GM12878 (cell line): Measurements from ENCODE around the gene HACD4. TPM values are rescaled to one million over a fixed set of nuclear protein-coding genes. Genes with fewer than 3 reads are reported as not detected.

Experiments used
- ATAC-seq: fragments of 200-7000 bp; cut with Tn5 transposase; 3 replicates; pipeline ENCODE4 v1.9.1; 2020; ENCODE audit warnings: mild to moderate bottlenecking, moderate library complexity
- BruUV-seq: library from RNA; stranded (reverse); fragments of 400-500 nt; replicated peaks from 2 replicates; lab custom pipeline; 2021; lab: Mats Ljungman, UMichigan
- CTCF ChIA-PET: fragments of 300-600 bp; sonication (Branson Sonifier 250); formaldehyde crosslinking; extraction: SDS; loops from one replicate; lab custom pipeline; 2021; ENCODE audit warnings: inconsistent platforms; lab: Yijun Ruan, JAX
- POLR2A ChIA-PET: fragments of 350-600 bp; formaldehyde crosslinking; extraction: SDS; loops from one replicate; lab custom pipeline; 2021; ENCODE audit warnings: inconsistent platforms; lab: Charles Lee
- RAD21 ChIA-PET: fragments of 300-600 bp; sonication (Branson Sonifier 250); formaldehyde crosslinking; loops from one replicate; lab custom pipeline; 2023; ENCODE audit warnings: antibody characterized with exemption; ENCODE audit not compliant: unreplicated experiment; lab: Charles Lee
- SMC1A ChIA-PET: fragments of 300-600 bp; sonication (Branson Sonifier 250); formaldehyde crosslinking; loops from one replicate; lab custom pipeline; 2023; ENCODE audit not compliant: unreplicated experiment, uncharacterized antibody; lab: Charles Lee
- DNase-seq: peaks from one replicate; pipeline ENCODE4 v3.0.0-alpha.2; 2011; ENCODE audit warnings: low read depth, low spot score
- FAIRE-seq: peaks from 3 replicates; lab custom pipeline; 2011; peaks lifted over from hg19 to GRCh38; lab: Jason Lieb, UNC
- H2AFZ ChIP-seq: 2 replicates; pipeline ENCODE4 v1.6.0; 2011; ENCODE audit warnings: low read depth, low read length, control low read depth; ENCODE audit not compliant: control insufficient read depth
- H3K27ac ChIP-seq: 2 replicates; pipeline ENCODE4 v1.5.1; 2011; ENCODE audit warnings: control low read depth; ENCODE audit not compliant: control insufficient read depth, insufficient read depth
- H3K27me3 ChIP-seq, 2 experiments: replicated peaks in 1 of 2; 2 replicates each; pipeline versions ENCODE4 v1.6.0 to v1.6.1; 2011; ENCODE audit warnings: low read length in 1 of 2; ENCODE audit not compliant: control insufficient read depth in 2 of 2, insufficient read depth in 2 of 2
- H3K36me3 ChIP-seq, 2 experiments: 2 replicates each; pipeline ENCODE4 v1.5.1; 2011; ENCODE audit warnings: low read length in 1 of 2; ENCODE audit not compliant: control insufficient read depth in 2 of 2, insufficient read depth in 2 of 2
- H3K4me1 ChIP-seq: 2 replicates; pipeline ENCODE4 v1.6.1; 2011; ENCODE audit warnings: mild to moderate bottlenecking, low read length, moderate library complexity, mixed read lengths; ENCODE audit not compliant: control insufficient read depth, insufficient read depth
- H3K4me2 ChIP-seq: 2 replicates; pipeline ENCODE4 v1.6.0; 2011; ENCODE audit warnings: control low read depth; ENCODE audit not compliant: control insufficient read depth, insufficient read depth
- H3K4me3 ChIP-seq: fragments of 200-600 bp; sonication (generic); 2 replicates; pipeline ENCODE4 v1.5.1; 2016
- H3K79me2 ChIP-seq: 2 replicates; pipeline ENCODE4 v1.6.0; 2011; ENCODE audit warnings: low read length; ENCODE audit not compliant: control insufficient read depth, insufficient read depth
- H3K9ac ChIP-seq: 2 replicates; pipeline ENCODE4 v1.8.0; 2011; ENCODE audit warnings: low read length, control low read depth, mixed read lengths; ENCODE audit not compliant: control insufficient read depth, insufficient read depth
- H3K9me3 ChIP-seq: replicated peaks from 3 replicates; pipeline ENCODE4 v1.5.1; 2011; ENCODE audit warnings: mild to moderate bottlenecking, low read length; ENCODE audit not compliant: control insufficient read depth, insufficient read depth
- H4K20me1 ChIP-seq: 2 replicates; pipeline ENCODE4 v1.6.0; 2011; ENCODE audit not compliant: control insufficient read depth, insufficient read depth
- ATF7 ChIP-seq: fragments of 450-650 bp; IDR thresholded peaks from 2 replicates; pipeline ENCODE4 v1.6.1; 2016; ENCODE audit warnings: low read depth, mild to moderate bottlenecking
- BHLHE40 ChIP-seq, 2 experiments: fragments of 450-650 bp in 1 of 2; IDR thresholded peaks; 2 replicates each; pipeline ENCODE4 v1.6.1; 2011 to 2017; ENCODE audit warnings: low read depth in 2 of 2, borderline replicate concordance in 1 of 2, improper control_type of control experiment in 1 of 2, low read length in 1 of 2, mild to moderate bottlenecking in 1 of 2
- CEBPB ChIP-seq, 2 experiments: fragments of 150-350 bp in 1 of 2; IDR thresholded peaks; 2 replicates each; pipeline ENCODE4 v1.6.1; 2012 to 2014; ENCODE audit warnings: low read depth in 2 of 2, low read length in 2 of 2, borderline replicate concordance in 1 of 2, inconsistent platforms in 1 of 2
- NFYA ChIP-seq: IDR thresholded peaks from 2 replicates; pipeline ENCODE4 v1.6.1; 2011; ENCODE audit warnings: low read depth, mild to moderate bottlenecking, low read length, improper control_type of control experiment, borderline replicate concordance
- NR2C1 ChIP-seq: fragments of 450-650 bp; IDR thresholded peaks from 2 replicates; pipeline ENCODE4 v1.6.1; 2017; ENCODE audit warnings: antibody characterized with exemption, mild to moderate bottlenecking, moderate library complexity
- PAX5 ChIP-seq: IDR thresholded peaks from 2 replicates; pipeline ENCODE4 v1.6.1; 2011; ENCODE audit warnings: low read depth, low read length, borderline replicate concordance
- POU2F2 ChIP-seq: IDR thresholded peaks from 3 replicates; pipeline ENCODE4 v1.6.1; 2011; ENCODE audit warnings: low read depth, mild to moderate bottlenecking, low read length, borderline replicate concordance
- RB1 ChIP-seq: fragments of 450-650 bp; formaldehyde crosslinking; IDR thresholded peaks from 2 replicates; pipeline ENCODE4 v1.6.1; 2017; ENCODE audit warnings: mild to moderate bottlenecking, borderline replicate concordance
- SMAD5 ChIP-seq: IDR thresholded peaks from 2 replicates; pipeline ENCODE4 v1.6.1; 2016; ENCODE audit warnings: antibody characterized with exemption, low read depth
- SMARCA5 ChIP-seq: fragments of 450-650 bp; IDR thresholded peaks from 2 replicates; pipeline ENCODE4 v1.6.1; 2017; ENCODE audit warnings: mild to moderate bottlenecking
- YBX1 ChIP-seq: fragments of 450-650 bp; IDR thresholded peaks from 2 replicates; pipeline ENCODE4 v1.6.1; 2016; ENCODE audit warnings: antibody characterized with exemption
- ZNF24 ChIP-seq: fragments of 450-650 bp; IDR thresholded peaks from 2 replicates; pipeline ENCODE4 v1.6.1; 2017; ENCODE audit warnings: antibody characterized with exemption, mild to moderate bottlenecking
- ZZZ3 ChIP-seq: IDR thresholded peaks from 2 replicates; pipeline ENCODE4 v1.6.1; 2011; ENCODE audit warnings: low read depth; ENCODE audit not compliant: control insufficient read depth, insufficient read length
- WGBS: methylation state at CpG from one replicate; pipeline ENCODE4 v1.1.6; 2016; ENCODE audit warnings: low lambda C conversion rate; ENCODE audit not compliant: insufficient replicate concordance, insufficient coverage; ENCODE audit errors: missing lambda C conversion rate; 5-methylcytosine and 5-hydroxymethylcytosine counted together
- in situ Hi-C: fragments of 300-500 bp; cut with MboI; formaldehyde crosslinking; loops from 9 replicates; pipeline ENCODE4 v1.14.3; 2018; ENCODE audit warnings: mixed read lengths
- intact Hi-C: fragments of 100-400 bp; cut with micrococcal nuclease; formaldehyde crosslinking; loops from one replicate; pipeline ENCODE4 v1.14.2; 2022; ENCODE audit not compliant: unreplicated experiment
- polyA plus RNA-seq, 11 experiments: library from polyadenylated mRNA; depleted of rRNA in 4 of 11; unstranded in 6 of 11; stranded (reverse) in 5 of 11; fragments of >200 nt; fragmentation: Nextera tagmentation in 4 of 11; fragmentation: Illumina TruSeq in 1 of 11; extraction: Ambion mirVana in 4 of 11; extraction: Trizol in 1 of 11; gene quantifications; 1 replicate in 1 of 11; 2 replicates in 10 of 11; pipeline versions ENCODE4 v1.2.1 to v1.2.3, GENCODE V29; 2011 to 2016; ENCODE audit warnings: inconsistent platforms in 2 of 11, missing spikeins in 2 of 11, low read depth in 1 of 11
- total RNA-seq, 4 experiments: library from RNA; depleted of rRNA in 3 of 4; stranded (reverse); fragments of >200 nt in 3 of 4; fragmentation: Illumina TruSeq in 1 of 4; extraction: Trizol in 1 of 4; gene quantifications; 2 replicates each; pipeline versions ENCODE4 v1.2.1 to v1.2.3, GENCODE V29; 2013 to 2021
- TF ChIP-seq, protein P1 (sequence below): IDR thresholded peaks from 2 replicates; pipeline ENCODE4 v1.6.1; 2011; ENCODE audit warnings: mild to moderate bottlenecking, low read depth, low read length, moderate library complexity; ENCODE audit not compliant: insufficient replicate concordance
- TF ChIP-seq, protein P2 (sequence below): IDR thresholded peaks from 2 replicates; pipeline ENCODE4 v1.6.1; 2012; ENCODE audit warnings: low read depth, low read length, improper control_type of control experiment
- TF ChIP-seq, protein P3 (sequence below): fragments of 450-650 bp; IDR thresholded peaks from 2 replicates; pipeline ENCODE4 v1.6.1; 2017; ENCODE audit warnings: mild to moderate bottlenecking, moderate library complexity
- TF ChIP-seq, protein P4 (sequence below): fragments of 450-650 bp; IDR thresholded peaks from 2 replicates; pipeline ENCODE4 v1.6.1; 2017; ENCODE audit warnings: antibody characterized with exemption, mild to moderate bottlenecking, moderate library complexity

Gene HACD4
- total and polyA plus RNA-seq, 10 of the 15 experiments (the other 5 are each of a cell fraction or from before 2014, with no cell fraction given): 3.2 to 7.6 (median 5.7) TPM

DNA sequence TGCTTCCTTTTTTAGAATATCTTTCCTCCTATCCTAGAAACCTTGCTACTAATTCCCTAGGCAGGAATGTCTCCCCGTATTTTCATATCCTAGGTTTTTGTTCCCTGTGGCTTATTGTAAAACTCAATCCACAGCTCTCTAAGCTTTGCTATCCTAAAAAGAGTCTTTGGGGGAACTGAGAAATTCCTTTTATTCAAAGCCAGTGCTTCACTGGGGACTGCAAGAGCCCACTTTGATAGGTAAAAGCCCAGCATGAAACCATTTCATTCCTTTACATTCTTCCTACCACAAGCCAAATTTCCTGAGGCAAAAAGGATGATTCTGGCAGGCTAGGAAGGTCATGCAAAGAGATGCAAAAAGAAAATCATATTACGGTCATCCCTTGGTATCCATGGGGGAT lies 5.8 kb upstream of the HACD4 start:
- no peaks in the 10 kb centered on the region for H3K27me3 ChIP-seq
- H4K20me1 ChIP-seq: no peaks in the 10 kb centered on the region
- H3K9me3 ChIP-seq: no peaks in the 10 kb centered on the region
- no peak overlapping the region for H3K4me3 ChIP-seq
- DNase-seq (no peak), ATAC-seq (no peak), FAIRE-seq (no peak)
- H3K27ac ChIP-seq: no peak overlapping the region
- BruUV-seq: no TSS peak
- 67% methylated on average over 2 of the region's 2 CpGs for whole genome bisulfite sequencing
- in situ Hi-C loops: no loop called here
- H2AFZ ChIP-seq: no peak overlapping the region
- H3K9ac ChIP-seq: no peak overlapping the region
- no peaks in the 10 kb centered on the region for H3K4me1 ChIP-seq
- POLR2A ChIA-PET: no interaction called here
- SMC1A ChIA-PET: interaction anchor here (1.3 kb wide), 1 partner anchor 10 kb away, joined by 3 read pairs; no protein-coding TSS in a partner anchor
- H3K79me2 ChIP-seq: no peaks in the 10 kb centered on the region
- intact Hi-C loops: no loop called here
- no peaks in the 10 kb centered on the region for H3K36me3 ChIP-seq
- H3K4me2 ChIP-seq: no peak overlapping the region
- CTCF ChIA-PET: no interaction called here
- RAD21 ChIA-PET: no interaction called here
- TF ChIP-seq, protein P1, sequence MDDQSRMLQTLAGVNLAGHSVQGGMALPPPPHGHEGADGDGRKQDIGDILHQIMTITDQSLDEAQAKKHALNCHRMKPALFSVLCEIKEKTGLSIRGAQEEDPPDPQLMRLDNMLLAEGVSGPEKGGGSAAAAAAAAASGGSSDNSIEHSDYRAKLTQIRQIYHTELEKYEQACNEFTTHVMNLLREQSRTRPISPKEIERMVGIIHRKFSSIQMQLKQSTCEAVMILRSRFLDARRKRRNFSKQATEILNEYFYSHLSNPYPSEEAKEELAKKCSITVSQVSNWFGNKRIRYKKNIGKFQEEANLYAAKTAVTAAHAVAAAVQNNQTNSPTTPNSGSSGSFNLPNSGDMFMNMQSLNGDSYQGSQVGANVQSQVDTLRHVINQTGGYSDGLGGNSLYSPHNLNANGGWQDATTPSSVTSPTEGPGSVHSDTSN: no peak
- no peak for TF ChIP-seq ATF7
- TF ChIP-seq, protein P2, sequence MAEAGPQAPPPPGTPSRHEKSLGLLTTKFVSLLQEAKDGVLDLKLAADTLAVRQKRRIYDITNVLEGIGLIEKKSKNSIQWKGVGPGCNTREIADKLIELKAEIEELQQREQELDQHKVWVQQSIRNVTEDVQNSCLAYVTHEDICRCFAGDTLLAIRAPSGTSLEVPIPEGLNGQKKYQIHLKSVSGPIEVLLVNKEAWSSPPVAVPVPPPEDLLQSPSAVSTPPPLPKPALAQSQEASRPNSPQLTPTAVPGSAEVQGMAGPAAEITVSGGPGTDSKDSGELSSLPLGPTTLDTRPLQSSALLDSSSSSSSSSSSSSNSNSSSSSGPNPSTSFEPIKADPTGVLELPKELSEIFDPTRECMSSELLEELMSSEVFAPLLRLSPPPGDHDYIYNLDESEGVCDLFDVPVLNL: no peak
- no peak for TF ChIP-seq BHLHE40 (IDR thresholded peaks at IDR 0.05; ENCODE audit: borderline replicate concordance in 1 of 2, low read depth in 2 of 2, low read length in 1 of 2)
- no peak for TF ChIP-seq POU2F2
- TF ChIP-seq, protein P3, sequence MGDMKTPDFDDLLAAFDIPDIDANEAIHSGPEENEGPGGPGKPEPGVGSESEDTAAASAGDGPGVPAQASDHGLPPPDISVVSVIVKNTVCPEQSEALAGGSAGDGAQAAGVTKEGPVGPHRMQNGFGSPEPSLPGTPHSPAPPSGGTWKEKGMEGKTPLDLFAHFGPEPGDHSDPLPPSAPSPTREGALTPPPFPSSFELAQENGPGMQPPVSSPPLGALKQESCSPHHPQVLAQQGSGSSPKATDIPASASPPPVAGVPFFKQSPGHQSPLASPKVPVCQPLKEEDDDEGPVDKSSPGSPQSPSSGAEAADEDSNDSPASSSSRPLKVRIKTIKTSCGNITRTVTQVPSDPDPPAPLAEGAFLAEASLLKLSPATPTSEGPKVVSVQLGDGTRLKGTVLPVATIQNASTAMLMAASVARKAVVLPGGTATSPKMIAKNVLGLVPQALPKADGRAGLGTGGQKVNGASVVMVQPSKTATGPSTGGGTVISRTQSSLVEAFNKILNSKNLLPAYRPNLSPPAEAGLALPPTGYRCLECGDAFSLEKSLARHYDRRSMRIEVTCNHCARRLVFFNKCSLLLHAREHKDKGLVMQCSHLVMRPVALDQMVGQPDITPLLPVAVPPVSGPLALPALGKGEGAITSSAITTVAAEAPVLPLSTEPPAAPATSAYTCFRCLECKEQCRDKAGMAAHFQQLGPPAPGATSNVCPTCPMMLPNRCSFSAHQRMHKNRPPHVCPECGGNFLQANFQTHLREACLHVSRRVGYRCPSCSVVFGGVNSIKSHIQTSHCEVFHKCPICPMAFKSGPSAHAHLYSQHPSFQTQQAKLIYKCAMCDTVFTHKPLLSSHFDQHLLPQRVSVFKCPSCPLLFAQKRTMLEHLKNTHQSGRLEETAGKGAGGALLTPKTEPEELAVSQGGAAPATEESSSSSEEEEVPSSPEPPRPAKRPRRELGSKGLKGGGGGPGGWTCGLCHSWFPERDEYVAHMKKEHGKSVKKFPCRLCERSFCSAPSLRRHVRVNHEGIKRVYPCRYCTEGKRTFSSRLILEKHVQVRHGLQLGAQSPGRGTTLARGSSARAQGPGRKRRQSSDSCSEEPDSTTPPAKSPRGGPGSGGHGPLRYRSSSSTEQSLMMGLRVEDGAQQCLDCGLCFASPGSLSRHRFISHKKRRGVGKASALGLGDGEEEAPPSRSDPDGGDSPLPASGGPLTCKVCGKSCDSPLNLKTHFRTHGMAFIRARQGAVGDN: no peak
- TF ChIP-seq SMAD5: no peak
- TF ChIP-seq RB1: no peak
- TF ChIP-seq, protein P4, sequence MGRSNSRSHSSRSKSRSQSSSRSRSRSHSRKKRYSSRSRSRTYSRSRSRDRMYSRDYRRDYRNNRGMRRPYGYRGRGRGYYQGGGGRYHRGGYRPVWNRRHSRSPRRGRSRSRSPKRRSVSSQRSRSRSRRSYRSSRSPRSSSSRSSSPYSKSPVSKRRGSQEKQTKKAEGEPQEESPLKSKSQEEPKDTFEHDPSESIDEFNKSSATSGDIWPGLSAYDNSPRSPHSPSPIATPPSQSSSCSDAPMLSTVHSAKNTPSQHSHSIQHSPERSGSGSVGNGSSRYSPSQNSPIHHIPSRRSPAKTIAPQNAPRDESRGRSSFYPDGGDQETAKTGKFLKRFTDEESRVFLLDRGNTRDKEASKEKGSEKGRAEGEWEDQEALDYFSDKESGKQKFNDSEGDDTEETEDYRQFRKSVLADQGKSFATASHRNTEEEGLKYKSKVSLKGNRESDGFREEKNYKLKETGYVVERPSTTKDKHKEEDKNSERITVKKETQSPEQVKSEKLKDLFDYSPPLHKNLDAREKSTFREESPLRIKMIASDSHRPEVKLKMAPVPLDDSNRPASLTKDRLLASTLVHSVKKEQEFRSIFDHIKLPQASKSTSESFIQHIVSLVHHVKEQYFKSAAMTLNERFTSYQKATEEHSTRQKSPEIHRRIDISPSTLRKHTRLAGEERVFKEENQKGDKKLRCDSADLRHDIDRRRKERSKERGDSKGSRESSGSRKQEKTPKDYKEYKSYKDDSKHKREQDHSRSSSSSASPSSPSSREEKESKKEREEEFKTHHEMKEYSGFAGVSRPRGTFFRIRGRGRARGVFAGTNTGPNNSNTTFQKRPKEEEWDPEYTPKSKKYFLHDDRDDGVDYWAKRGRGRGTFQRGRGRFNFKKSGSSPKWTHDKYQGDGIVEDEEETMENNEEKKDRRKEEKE: no peak
- TF ChIP-seq SMARCA5: no peak
- TF ChIP-seq PAX5: no peak
- TF ChIP-seq YBX1: no peak
- TF ChIP-seq NR2C1: no peak
- no peak for TF ChIP-seq CEBPB (IDR thresholded peaks at IDR 0.05; ENCODE audit: borderline replicate concordance in 1 of 2, low read depth in 2 of 2, low read length in 2 of 2)
- no peak for TF ChIP-seq ZNF24
- TF ChIP-seq ZZZ3: no peak
- no peak for TF ChIP-seq NFYA
